ENCODE data around the gene STK38. TPM values are rescaled to one million over a fixed set of nuclear protein-coding genes. Genes with fewer than 3 reads are reported as not detected.

STK38 gene
- total and polyA plus RNA-seq, 4 donors = 9.3 to 21.8 (median 12.3) TPM

DNA sequence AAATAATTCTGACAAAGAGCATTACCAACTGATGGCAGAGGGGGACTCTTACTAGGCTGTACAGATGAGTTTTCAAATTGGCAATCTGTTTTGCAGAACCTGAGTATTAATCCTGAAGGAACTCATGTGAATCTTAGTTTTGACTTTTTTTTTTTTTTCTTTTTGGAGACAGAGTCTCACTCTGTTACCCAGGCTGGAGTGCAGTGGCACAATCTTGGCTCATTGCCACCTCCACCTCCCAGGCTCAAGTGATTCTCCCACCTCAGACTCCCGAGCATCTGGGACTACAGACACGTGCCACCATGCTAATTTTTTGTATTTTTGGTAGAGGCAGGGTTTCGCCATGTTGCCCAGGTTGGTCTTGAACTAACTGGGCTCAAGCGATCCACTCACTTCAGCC, 55.2 kb downstream of the STK38 start:
- no peak for DNase-seq (ENCODE audit: low spot score)
- H3K9ac ChIP-seq (ENCODE audit: low read depth in 1 of 2, low read length in 2 of 2) = no peak overlapping the region
- H3K4me1 ChIP-seq (ENCODE audit: control insufficient read depth in 4 of 4, insufficient read depth in 4 of 4, low read length in 3 of 4) = no peaks in the 10 kb centered on the region
- no peak for TF ChIP-seq RXRA (IDR thresholded peaks at IDR 0.05)
- no peak for TF ChIP-seq HNF4G (IDR thresholded peaks at IDR 0.05)
- H3K27me3 ChIP-seq (ENCODE audit: control insufficient read depth in 4 of 4, insufficient read depth in 4 of 4, low read length in 3 of 4) = no peaks in the 10 kb centered on the region
- H3K9me3 ChIP-seq (ENCODE audit: control insufficient read depth in 4 of 4, low read length in 3 of 4) = no peaks in the 10 kb centered on the region
- H3K27ac ChIP-seq (ENCODE audit: low read depth in 1 of 2, low read length in 2 of 2) = no peak overlapping the region
- peaks cover 3 to 22% (median 18%) of the 10 kb centered on the region in 4 donors for H3K36me3 ChIP-seq (ENCODE audit: control insufficient read depth in 4 of 4, insufficient read depth in 3 of 4, low read depth in 1 of 4, low read length in 3 of 4)
- 93% methylated on average over 4 of the region's 4 CpGs for WGBS
- H3K4me3 ChIP-seq (ENCODE audit: low read depth in 1 of 3, low read length in 3 of 3) = no peak overlapping the region

DNA sequence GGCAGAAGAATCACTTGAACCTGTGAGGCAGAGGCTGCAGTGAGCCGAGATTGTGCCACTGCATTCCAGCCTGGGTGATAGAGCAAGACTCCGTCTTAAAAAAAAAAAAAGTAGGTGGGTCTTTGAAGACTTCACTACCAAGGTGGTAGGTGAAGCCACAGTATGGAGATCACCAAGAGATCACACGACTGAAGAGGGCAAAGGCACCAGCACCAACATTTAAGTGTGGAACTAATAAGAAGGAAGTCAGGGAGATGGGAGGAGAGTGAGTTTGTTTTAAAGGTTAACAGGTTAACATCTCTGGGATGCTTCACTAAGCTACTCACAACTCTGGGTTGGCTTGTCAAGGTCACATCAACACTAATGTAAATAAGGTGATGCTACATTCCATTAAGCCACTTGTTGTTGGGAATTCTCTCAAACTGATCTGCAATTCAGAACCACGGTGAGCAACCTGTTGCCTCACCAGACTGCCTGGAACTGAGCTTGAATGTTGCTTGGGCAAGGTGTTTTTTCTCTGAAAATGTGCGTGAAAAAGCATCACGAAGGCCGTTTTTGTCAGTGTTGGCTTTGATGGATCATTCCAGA, 55.8 kb downstream of the STK38 start:
- TF ChIP-seq, protein P1, sequence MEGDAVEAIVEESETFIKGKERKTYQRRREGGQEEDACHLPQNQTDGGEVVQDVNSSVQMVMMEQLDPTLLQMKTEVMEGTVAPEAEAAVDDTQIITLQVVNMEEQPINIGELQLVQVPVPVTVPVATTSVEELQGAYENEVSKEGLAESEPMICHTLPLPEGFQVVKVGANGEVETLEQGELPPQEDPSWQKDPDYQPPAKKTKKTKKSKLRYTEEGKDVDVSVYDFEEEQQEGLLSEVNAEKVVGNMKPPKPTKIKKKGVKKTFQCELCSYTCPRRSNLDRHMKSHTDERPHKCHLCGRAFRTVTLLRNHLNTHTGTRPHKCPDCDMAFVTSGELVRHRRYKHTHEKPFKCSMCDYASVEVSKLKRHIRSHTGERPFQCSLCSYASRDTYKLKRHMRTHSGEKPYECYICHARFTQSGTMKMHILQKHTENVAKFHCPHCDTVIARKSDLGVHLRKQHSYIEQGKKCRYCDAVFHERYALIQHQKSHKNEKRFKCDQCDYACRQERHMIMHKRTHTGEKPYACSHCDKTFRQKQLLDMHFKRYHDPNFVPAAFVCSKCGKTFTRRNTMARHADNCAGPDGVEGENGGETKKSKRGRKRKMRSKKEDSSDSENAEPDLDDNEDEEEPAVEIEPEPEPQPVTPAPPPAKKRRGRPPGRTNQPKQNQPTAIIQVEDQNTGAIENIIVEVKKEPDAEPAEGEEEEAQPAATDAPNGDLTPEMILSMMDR (IDR thresholded peaks at IDR 0.05; ENCODE audit: low read depth, low read length, missing input control) = no peak
- no peak for TF ChIP-seq NR2F2 (IDR thresholded peaks at IDR 0.05)
- no peak for TF ChIP-seq TAF1 (conservative IDR thresholded peaks at IDR 0.05)
- TF ChIP-seq, protein P2, sequence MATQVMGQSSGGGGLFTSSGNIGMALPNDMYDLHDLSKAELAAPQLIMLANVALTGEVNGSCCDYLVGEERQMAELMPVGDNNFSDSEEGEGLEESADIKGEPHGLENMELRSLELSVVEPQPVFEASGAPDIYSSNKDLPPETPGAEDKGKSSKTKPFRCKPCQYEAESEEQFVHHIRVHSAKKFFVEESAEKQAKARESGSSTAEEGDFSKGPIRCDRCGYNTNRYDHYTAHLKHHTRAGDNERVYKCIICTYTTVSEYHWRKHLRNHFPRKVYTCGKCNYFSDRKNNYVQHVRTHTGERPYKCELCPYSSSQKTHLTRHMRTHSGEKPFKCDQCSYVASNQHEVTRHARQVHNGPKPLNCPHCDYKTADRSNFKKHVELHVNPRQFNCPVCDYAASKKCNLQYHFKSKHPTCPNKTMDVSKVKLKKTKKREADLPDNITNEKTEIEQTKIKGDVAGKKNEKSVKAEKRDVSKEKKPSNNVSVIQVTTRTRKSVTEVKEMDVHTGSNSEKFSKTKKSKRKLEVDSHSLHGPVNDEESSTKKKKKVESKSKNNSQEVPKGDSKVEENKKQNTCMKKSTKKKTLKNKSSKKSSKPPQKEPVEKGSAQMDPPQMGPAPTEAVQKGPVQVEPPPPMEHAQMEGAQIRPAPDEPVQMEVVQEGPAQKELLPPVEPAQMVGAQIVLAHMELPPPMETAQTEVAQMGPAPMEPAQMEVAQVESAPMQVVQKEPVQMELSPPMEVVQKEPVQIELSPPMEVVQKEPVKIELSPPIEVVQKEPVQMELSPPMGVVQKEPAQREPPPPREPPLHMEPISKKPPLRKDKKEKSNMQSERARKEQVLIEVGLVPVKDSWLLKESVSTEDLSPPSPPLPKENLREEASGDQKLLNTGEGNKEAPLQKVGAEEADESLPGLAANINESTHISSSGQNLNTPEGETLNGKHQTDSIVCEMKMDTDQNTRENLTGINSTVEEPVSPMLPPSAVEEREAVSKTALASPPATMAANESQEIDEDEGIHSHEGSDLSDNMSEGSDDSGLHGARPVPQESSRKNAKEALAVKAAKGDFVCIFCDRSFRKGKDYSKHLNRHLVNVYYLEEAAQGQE (IDR thresholded peaks at IDR 0.05) = peak; percentile 33
- TF ChIP-seq GABPA (IDR thresholded peaks at IDR 0.05 in 1 of 2, conservative IDR thresholded peaks at IDR 0.05 in 1 of 2) = no peak
- no peak for TF ChIP-seq RXRA (IDR thresholded peaks at IDR 0.05)
- TF ChIP-seq FOXA1 (IDR thresholded peaks at IDR 0.05) = no peak
- H3K27me3 ChIP-seq (ENCODE audit: control insufficient read depth in 4 of 4, insufficient read depth in 4 of 4, low read length in 3 of 4) = no peaks in the 10 kb centered on the region
- WGBS = 88% methylated on average over 7 of the region's 7 CpGs
- no peak for DNase-seq (ENCODE audit: low spot score)
- H3K4me3 ChIP-seq (ENCODE audit: low read depth in 1 of 3, low read length in 3 of 3) = no peak overlapping the region
- H3K9me3 ChIP-seq (ENCODE audit: control insufficient read depth in 4 of 4, low read length in 3 of 4) = no peaks in the 10 kb centered on the region
- peaks cover 9 to 23% (median 17%) of the 10 kb centered on the region in 4 donors for H3K36me3 ChIP-seq (ENCODE audit: control insufficient read depth in 4 of 4, insufficient read depth in 3 of 4, low read depth in 1 of 4, low read length in 3 of 4)
- no peaks in the 10 kb centered on the region for H3K4me1 ChIP-seq (ENCODE audit: control insufficient read depth in 4 of 4, insufficient read depth in 4 of 4, low read length in 3 of 4)
- no peak overlapping the region for H3K27ac ChIP-seq (ENCODE audit: low read depth in 1 of 2, low read length in 2 of 2)
- H3K9ac ChIP-seq (ENCODE audit: low read depth in 1 of 2, low read length in 2 of 2) = no peak overlapping the region

DNA sequence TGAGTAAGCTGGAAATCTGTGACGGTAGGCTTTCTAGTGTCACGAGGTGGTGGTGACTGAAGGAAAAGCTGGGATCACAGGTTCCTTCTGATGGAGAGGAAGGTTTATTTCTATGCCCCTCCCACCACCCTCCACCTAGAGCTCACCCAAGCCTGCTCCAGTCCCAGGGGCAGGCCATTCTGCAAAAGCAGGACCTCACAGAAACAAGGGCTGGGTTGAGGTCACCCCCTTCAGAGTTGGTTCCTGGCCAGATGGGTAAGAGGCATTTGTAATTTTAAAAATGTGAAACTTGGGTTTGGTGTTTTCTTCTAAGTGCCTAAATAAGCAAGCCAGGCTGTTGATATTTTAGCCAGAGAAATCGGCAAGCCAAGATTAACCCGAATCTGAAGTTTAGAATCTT, 57.9 kb downstream of the STK38 start:
- peaks cover 10 to 32% (median 19%) of the 10 kb centered on the region in 4 donors for H3K36me3 ChIP-seq (ENCODE audit: control insufficient read depth in 4 of 4, insufficient read depth in 3 of 4, low read depth in 1 of 4, low read length in 3 of 4)
- H3K9me3 ChIP-seq (ENCODE audit: control insufficient read depth in 4 of 4, low read length in 3 of 4) = no peaks in the 10 kb centered on the region
- H3K27ac ChIP-seq (ENCODE audit: low read depth in 1 of 2, low read length in 2 of 2) = no peak overlapping the region
- DNase-seq (ENCODE audit: low spot score) = no peak
- no peaks in the 10 kb centered on the region for H3K4me1 ChIP-seq (ENCODE audit: control insufficient read depth in 4 of 4, insufficient read depth in 4 of 4, low read length in 3 of 4)
- TF ChIP-seq, protein P3, sequence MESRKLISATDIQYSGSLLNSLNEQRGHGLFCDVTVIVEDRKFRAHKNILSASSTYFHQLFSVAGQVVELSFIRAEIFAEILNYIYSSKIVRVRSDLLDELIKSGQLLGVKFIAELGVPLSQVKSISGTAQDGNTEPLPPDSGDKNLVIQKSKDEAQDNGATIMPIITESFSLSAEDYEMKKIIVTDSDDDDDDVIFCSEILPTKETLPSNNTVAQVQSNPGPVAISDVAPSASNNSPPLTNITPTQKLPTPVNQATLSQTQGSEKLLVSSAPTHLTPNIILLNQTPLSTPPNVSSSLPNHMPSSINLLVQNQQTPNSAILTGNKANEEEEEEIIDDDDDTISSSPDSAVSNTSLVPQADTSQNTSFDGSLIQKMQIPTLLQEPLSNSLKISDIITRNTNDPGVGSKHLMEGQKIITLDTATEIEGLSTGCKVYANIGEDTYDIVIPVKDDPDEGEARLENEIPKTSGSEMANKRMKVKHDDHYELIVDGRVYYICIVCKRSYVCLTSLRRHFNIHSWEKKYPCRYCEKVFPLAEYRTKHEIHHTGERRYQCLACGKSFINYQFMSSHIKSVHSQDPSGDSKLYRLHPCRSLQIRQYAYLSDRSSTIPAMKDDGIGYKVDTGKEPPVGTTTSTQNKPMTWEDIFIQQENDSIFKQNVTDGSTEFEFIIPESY (IDR thresholded peaks at IDR 0.05) = no peak
- no peak for TF ChIP-seq HNF4A (conservative IDR thresholded peaks at IDR 0.05)
- no peak for TF ChIP-seq TAF1 (conservative IDR thresholded peaks at IDR 0.05)
- no peak for TF ChIP-seq JUND (IDR thresholded peaks at IDR 0.05)
- no peak for TF ChIP-seq NR2F2 (IDR thresholded peaks at IDR 0.05)
- TF ChIP-seq, protein P1 (IDR thresholded peaks at IDR 0.05; ENCODE audit: low read depth, low read length, missing input control) = no peak
- TF ChIP-seq FOXA2 (IDR thresholded peaks at IDR 0.05) = no peak
- TF ChIP-seq HNF4G (IDR thresholded peaks at IDR 0.05) = no peak
- WGBS = 92% methylated on average over 4 of the region's 4 CpGs
- H3K4me3 ChIP-seq (ENCODE audit: low read depth in 1 of 3, low read length in 3 of 3) = no peak overlapping the region
- H3K27me3 ChIP-seq (ENCODE audit: control insufficient read depth in 4 of 4, insufficient read depth in 4 of 4, low read length in 3 of 4) = no peaks in the 10 kb centered on the region
- H3K9ac ChIP-seq (ENCODE audit: low read depth in 1 of 2, low read length in 2 of 2) = no peak overlapping the region

Data from liver (tissue), 9 donors.